HCT116 (cell line): ENCODE results near the gene AMN. TPM values are rescaled to one million over a fixed set of nuclear protein-coding genes. Genes with fewer than 3 reads are reported as not detected.

Source experiments
- ATAC-seq: fragments of 200-7000 bp; cut with Tn5 transposase; 2 replicates; pipeline ENCODE4 v1.9.1; 2020; ENCODE audit warnings: mild to moderate bottlenecking, moderate library complexity
- BruUV-seq: library from RNA; stranded (reverse); fragments of 400-500 nt; replicated peaks from 2 replicates; lab custom pipeline; 2021; lab: Mats Ljungman, UMichigan
- CTCF ChIA-PET: fragments of 300-600 bp; sonication (Branson Sonifier 250); formaldehyde crosslinking; loops from one replicate; lab custom pipeline; 2021; ENCODE audit warnings: antibody characterized with exemption; lab: Charles Lee
- POLR2A ChIA-PET: fragments of 300-600, 350-600 bp; sonication (Branson Sonifier 250); formaldehyde crosslinking; loops from one replicate; lab custom pipeline; 2021; ENCODE audit warnings: antibody characterized with exemption; lab: Charles Lee
- RAD21 ChIA-PET, 2 experiments: fragments of 300-600 bp; sonication (Branson Sonifier 250); formaldehyde crosslinking; loops; one replicate each; lab custom pipeline; 2023; ENCODE audit warnings: low total read pairs in 2 of 2; ENCODE audit not compliant: uncharacterized antibody in 2 of 2, unreplicated experiment in 2 of 2, low non-redundant PET in 1 of 2; lab: Charles Lee
- DNase-seq: peaks from one replicate; pipeline ENCODE4 v3.0.0-alpha.2; 2010; ENCODE audit warnings: low read depth, low spot score
- H2AFZ ChIP-seq: fragments of 200-600 bp; shearing (Covaris generic), sonication (generic); 2 replicates; pipeline ENCODE4 v1.6.1; 2017; ENCODE audit warnings: low read depth, mixed run types, mixed read lengths, antibody characterized with exemption, low read length; ENCODE audit not compliant: poor library complexity, severe bottlenecking
- H3K27ac ChIP-seq: 2 replicates; pipeline ENCODE4 v1.5.1; 2012; ENCODE audit warnings: low read depth, low read length
- H3K27me3 ChIP-seq: fragments of 200-600 bp; sonication (generic); 2 replicates; pipeline ENCODE4 v1.6.1; 2016; ENCODE audit warnings: mixed run types, low read length, mixed read lengths; ENCODE audit not compliant: insufficient read depth
- H3K36me3 ChIP-seq, 2 experiments: fragments of 200-500 bp in 1 of 2; fragments of 200-600 bp in 1 of 2; sonication (Bioruptor generic) in 1 of 2; sonication (generic) in 1 of 2; 2 replicates each; pipeline versions ENCODE4 v1.5.1 to v1.6.1; 2014 to 2016; ENCODE audit warnings: low read length in 2 of 2, inconsistent platforms in 1 of 2, mixed read lengths in 1 of 2, mixed run types in 1 of 2; ENCODE audit not compliant: insufficient read depth in 2 of 2, control insufficient read depth in 1 of 2
- H3K4me1 ChIP-seq, 2 experiments: fragments of 200-600 bp in 1 of 2; sonication (generic) in 1 of 2; 2 replicates each; pipeline versions ENCODE4 v1.5.1 to v1.6.1; 2012 to 2017; ENCODE audit warnings: low read length in 2 of 2, inconsistent platforms in 1 of 2, mild to moderate bottlenecking in 1 of 2, mixed read lengths in 1 of 2, mixed run types in 1 of 2, moderate library complexity in 1 of 2; ENCODE audit not compliant: insufficient read depth in 2 of 2, control insufficient read depth in 1 of 2
- H3K4me2 ChIP-seq: fragments of 200-600 bp; sonication (generic); 2 replicates; pipeline ENCODE4 v1.6.1; 2017; ENCODE audit warnings: mixed run types, low read length, mixed read lengths
- H3K4me3 ChIP-seq, 2 experiments: fragments of 200-600 bp in 1 of 2; sonication (generic) in 1 of 2; replicated peaks in 1 of 2; 2 replicates each; pipeline ENCODE4 v1.5.1; 2011 to 2016; ENCODE audit warnings: low read length in 2 of 2, control low read depth in 1 of 2, low read depth in 1 of 2, mild to moderate bottlenecking in 1 of 2, mixed read lengths in 1 of 2, mixed run types in 1 of 2
- H3K79me2 ChIP-seq: fragments of 200-600 bp; sonication (generic); 2 replicates; pipeline ENCODE4 v1.6.1; 2017; ENCODE audit warnings: mild to moderate bottlenecking, mixed run types, low read length, moderate library complexity, mixed read lengths; ENCODE audit not compliant: insufficient read depth
- H3K9ac ChIP-seq: fragments of 200-600 bp; sonication (generic); 2 replicates; pipeline ENCODE4 v1.6.1; 2016; ENCODE audit warnings: low read length, mixed read lengths
- H3K9me2 ChIP-seq: fragments of 200-600 bp; sonication (generic), shearing (Covaris generic); 2 replicates; pipeline ENCODE4 v1.6.1; 2017; ENCODE audit warnings: mixed run types, mild to moderate bottlenecking, moderate library complexity; ENCODE audit not compliant: insufficient read depth
- H3K9me3 ChIP-seq, 2 experiments: fragments of 200-500 bp in 1 of 2; fragments of 200-600 bp in 1 of 2; sonication (Bioruptor generic) in 1 of 2; sonication (generic) in 1 of 2; 2 replicates each; pipeline ENCODE4 v1.6.1; 2014 to 2017; ENCODE audit warnings: low read length in 2 of 2, mixed read lengths in 2 of 2, inconsistent platforms in 1 of 2, low read depth in 1 of 2, mild to moderate bottlenecking in 1 of 2, mixed run types in 1 of 2, moderate library complexity in 1 of 2; ENCODE audit not compliant: control insufficient read depth in 1 of 2, insufficient read depth in 1 of 2
- H4K20me1 ChIP-seq: fragments of 200-600 bp; sonication (generic), shearing (Covaris generic); 2 replicates; pipeline ENCODE4 v1.6.1; 2017; ENCODE audit warnings: mixed run types, mild to moderate bottlenecking, moderate library complexity; ENCODE audit not compliant: insufficient read depth
- ATF3 ChIP-seq: IDR thresholded peaks from 2 replicates; pipeline ENCODE4 v1.6.1; 2012
- EZH2 ChIP-seq: fragments of 200-600 bp; sonication (generic); IDR thresholded peaks from 2 replicates; pipeline ENCODE4 v1.6.1; 2017; ENCODE audit warnings: antibody characterized with exemption, mixed run types
- RAD21 ChIP-seq: IDR thresholded peaks from 2 replicates; pipeline ENCODE4 v1.6.1; 2012; ENCODE audit warnings: low read depth, mild to moderate bottlenecking
- REST ChIP-seq: IDR thresholded peaks from 2 replicates; pipeline ENCODE4 v1.6.1; 2012; ENCODE audit warnings: low read depth
- SRF ChIP-seq: IDR thresholded peaks from 2 replicates; pipeline ENCODE4 v1.6.1; 2012; ENCODE audit warnings: low read depth
- ZFX ChIP-seq: fragments of 450-650 bp; IDR thresholded peaks from 2 replicates; pipeline ENCODE4 v1.6.1; 2017
- intact Hi-C: fragments of 100-400 bp; cut with micrococcal nuclease; formaldehyde crosslinking; loops from 2 replicates; pipeline ENCODE4 v1.10.0; 2022
- total RNA-seq: library from RNA; stranded (reverse); gene quantifications from one replicate; pipeline ENCODE4 v1.2.1, GENCODE V29; 2021; ENCODE audit not compliant: unreplicated experiment

Gene AMN
- total RNA-seq, 1 experiment from 2014 or later: 5.7 TPM

- H3K4me3 ChIP-seq: no peak overlapping the region
- POLR2A ChIA-PET: no interaction called here
These were observed 33.7 kb upstream of the AMN start for GRCh38 chr14:102888748-102889147.

More at GRCh38 chr14:102888748-102889147, 33.7 kb upstream of the AMN start:
- DNase-seq: no peak
- Histone ChIP-seq H2AFZ (no peak overlapping the region), H3K27me3 (no peaks in the 10 kb centered on the region), H3K27ac (no peak overlapping the region), H3K9me2 (no peaks in the 10 kb centered on the region), H3K36me3 (peaks cover 4 to 29% of the 10 kb centered on the region in 2 experiments; a peak in 3 of 4 replicates), H3K79me2 (no peaks in the 10 kb centered on the region), H3K9ac (no peak overlapping the region), H4K20me1 (no peaks in the 10 kb centered on the region), H3K9me3 (no peaks in the 10 kb centered on the region), H3K4me2 (no peak overlapping the region), H3K4me1 (no peaks in the 10 kb centered on the region)
- no peak for TF ChIP-seq RAD21
- TF ChIP-seq REST: no peak
- no peak for TF ChIP-seq ZFX
- TF ChIP-seq ATF3: no peak
- TF ChIP-seq SRF: no peak
- TF ChIP-seq EZH2: no peak
- BruUV-seq: no TSS peak
- intact Hi-C loops: no loop called here
- no peak for ATAC-seq
- ChIA-PET CTCF (interaction anchor here (1.7 kb wide), 1 partner anchor 194 kb away, joined by 4 read pairs; no protein-coding TSS in a partner anchor), RAD21 (no interaction called here)
